Measurements from ENCODE around the gene SLC22A12.
A peak's percentile ranks its signal among the peaks of the same experiment; 100 is the strongest.

SLC22A12 gene

GRCh38 chr11:64619811-64620380, 28.9 kb downstream of the SLC22A12 start:
- WGBS (ENCODE audit: insufficient coverage): 60% methylated on average over 2 of the region's 5 CpGs
- no peak overlapping the region for H3K27ac ChIP-seq (ENCODE audit: insufficient read depth in 1 of 2, low read depth in 1 of 2, low read length in 2 of 2, poor library complexity in 1 of 2, severe bottlenecking in 2 of 2)
- peak overlapping the region in 1 of 7 experiments; percentile 6 for H3K4me3 ChIP-seq (ENCODE audit: control insufficient read depth in 1 of 7, extremely low read depth in 1 of 7, insufficient read depth in 4 of 7, low read depth in 2 of 7, low read length in 6 of 7)
- H3K27me3 ChIP-seq (replicated peaks in 2 of 5; ENCODE audit: control insufficient read depth in 4 of 5, insufficient read depth in 5 of 5, low read length in 4 of 5): no peaks in the 10 kb centered on the region
- no peaks in the 10 kb centered on the region for H3K9me3 ChIP-seq (ENCODE audit: control extremely low read depth in 1 of 5, control insufficient read depth in 4 of 5, insufficient read depth in 2 of 5, low read depth in 1 of 5, low read length in 4 of 5)
- ChIA-PET CTCF (interaction anchor here (1.3 kb wide), 1 partner anchor 32 kb away, joined by 3 read pairs; no protein-coding TSS in a partner anchor), POLR2A (interaction anchor here (0.6 kb wide), 1 partner anchor 90 kb away, joined by 3 read pairs; no protein-coding TSS in a partner anchor)
- H3K4me1 ChIP-seq (ENCODE audit: control extremely low read depth in 1 of 4, control insufficient read depth in 4 of 4, insufficient read depth in 4 of 4, low read length in 3 of 4): peaks cover 5 to 73% (median 51%) of the 10 kb centered on the region in 4 experiments
- DNase-seq: peak in 2 of 3 donors; percentile 12 to 45
- H3K36me3 ChIP-seq (ENCODE audit: control insufficient read depth in 4 of 4, insufficient read depth in 4 of 4, low read length in 3 of 4): no peaks in the 10 kb centered on the region

DNA sequence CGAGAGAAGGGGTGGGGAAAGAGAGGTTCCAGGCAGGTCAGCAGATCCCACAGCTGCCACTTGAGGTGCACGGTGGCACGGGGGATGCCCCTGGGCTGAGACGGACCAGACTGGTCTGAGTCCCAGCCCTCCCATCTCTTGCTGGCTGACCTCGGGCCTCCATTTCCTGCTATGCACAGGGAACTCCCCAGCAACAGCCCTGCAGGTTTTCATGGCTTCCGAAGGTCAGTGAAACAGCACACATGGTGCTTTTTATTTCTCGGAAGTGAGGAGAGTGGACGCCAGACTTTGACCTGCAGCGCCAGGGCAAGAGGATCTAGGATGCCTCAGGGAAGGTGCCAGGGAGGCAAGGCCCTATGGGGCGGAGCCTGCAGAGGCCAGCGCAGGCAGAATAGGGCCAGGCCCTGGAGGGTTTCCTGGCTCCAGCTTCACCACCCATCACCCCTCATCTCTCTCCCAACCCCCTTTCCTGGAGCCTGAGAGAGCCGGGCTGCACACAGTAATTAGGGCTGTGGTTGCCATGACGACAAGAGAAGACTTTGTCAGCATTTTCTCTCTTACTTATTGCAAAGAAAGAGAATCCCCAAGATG, 29.5 kb downstream of the SLC22A12 start:
- no peaks in the 10 kb centered on the region for H3K36me3 ChIP-seq (ENCODE audit: control insufficient read depth in 4 of 4, insufficient read depth in 4 of 4, low read length in 3 of 4)
- no peaks in the 10 kb centered on the region for H3K9me3 ChIP-seq (ENCODE audit: control extremely low read depth in 1 of 5, control insufficient read depth in 4 of 5, insufficient read depth in 2 of 5, low read depth in 1 of 5, low read length in 4 of 5)
- no peaks in the 10 kb centered on the region for H3K27me3 ChIP-seq (replicated peaks in 2 of 5; ENCODE audit: control insufficient read depth in 4 of 5, insufficient read depth in 5 of 5, low read length in 4 of 5)
- ChIA-PET CTCF (interaction anchor here (1.3 to 1.4 kb wide), 2 partner anchors 19 to 32 kb away, joined by 3 read pairs; no protein-coding TSS in a partner anchor), POLR2A (interaction anchor here (0.6 kb wide), 1 partner anchor 91 kb away, joined by 3 read pairs; no protein-coding TSS in a partner anchor)
- peak; percentile 20 to 60 (median 60) for DNase-seq
- no peak overlapping the region for H3K4me3 ChIP-seq (ENCODE audit: control insufficient read depth in 1 of 7, extremely low read depth in 1 of 7, insufficient read depth in 4 of 7, low read depth in 2 of 7, low read length in 6 of 7)
- H3K4me1 ChIP-seq (ENCODE audit: control extremely low read depth in 1 of 4, control insufficient read depth in 4 of 4, insufficient read depth in 4 of 4, low read length in 3 of 4): peaks cover 7 to 73% (median 54%) of the 10 kb centered on the region in 4 experiments
- WGBS (ENCODE audit: insufficient coverage): 84% methylated on average over 9 of the region's 13 CpGs
- no peak overlapping the region for H3K27ac ChIP-seq (ENCODE audit: insufficient read depth in 1 of 2, low read depth in 1 of 2, low read length in 2 of 2, poor library complexity in 1 of 2, severe bottlenecking in 2 of 2)

DNA sequence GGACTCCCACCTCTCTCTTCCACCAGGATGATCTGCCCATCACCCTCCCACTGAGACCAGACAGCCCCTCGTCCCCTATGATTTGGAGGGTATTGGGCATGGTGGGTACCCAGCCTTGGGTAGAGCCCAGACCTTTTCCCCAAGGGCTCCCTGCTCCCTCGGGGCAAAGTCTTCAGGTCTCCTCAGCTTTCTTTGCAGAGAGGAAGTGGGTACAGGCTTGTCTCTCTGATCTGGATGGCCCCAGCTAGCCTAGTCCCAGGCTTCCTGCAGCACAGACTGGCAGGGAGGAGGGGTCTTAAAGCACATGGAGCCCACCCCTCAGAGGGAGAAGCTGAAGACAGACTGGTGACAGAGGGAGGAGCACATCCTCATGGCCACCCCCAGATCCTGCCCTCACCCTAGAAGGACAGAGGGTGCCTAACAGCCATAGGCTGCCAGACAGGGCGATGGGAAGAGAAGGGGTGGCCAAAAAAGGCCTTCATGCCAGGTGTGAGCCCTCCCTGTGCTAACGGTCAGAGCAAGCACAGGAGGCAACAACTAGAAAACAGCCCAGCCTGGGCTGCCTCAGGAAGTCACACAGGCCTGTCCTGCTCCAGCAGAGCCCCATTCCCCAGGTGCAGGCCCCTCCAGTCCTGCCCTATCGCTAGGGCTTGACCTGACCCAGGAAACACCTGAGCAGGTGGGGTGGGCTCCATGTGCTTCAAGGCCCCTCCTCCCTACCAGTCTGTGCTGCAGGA, 30.4 kb downstream of the SLC22A12 start:
- Histone ChIP-seq H3K9me3 (ENCODE audit: control extremely low read depth in 1 of 5, control insufficient read depth in 4 of 5, insufficient read depth in 2 of 5, low read depth in 1 of 5, low read length in 4 of 5) (no peaks in the 10 kb centered on the region), H3K36me3 (ENCODE audit: control insufficient read depth in 4 of 4, insufficient read depth in 4 of 4, low read length in 3 of 4) (no peaks in the 10 kb centered on the region), H3K4me1 (ENCODE audit: control extremely low read depth in 1 of 4, control insufficient read depth in 4 of 4, insufficient read depth in 4 of 4, low read length in 3 of 4) (peaks cover 9 to 82% (median 61%) of the 10 kb centered on the region in 4 experiments), H3K4me3 (ENCODE audit: control insufficient read depth in 1 of 7, extremely low read depth in 1 of 7, insufficient read depth in 4 of 7, low read depth in 2 of 7, low read length in 6 of 7) (peak overlapping the region in 2 of 7 experiments; percentile 5 to 33), H3K27me3 (replicated peaks in 2 of 5; ENCODE audit: control insufficient read depth in 4 of 5, insufficient read depth in 5 of 5, low read length in 4 of 5) (no peaks in the 10 kb centered on the region), H3K27ac (ENCODE audit: insufficient read depth in 1 of 2, low read depth in 1 of 2, low read length in 2 of 2, poor library complexity in 1 of 2, severe bottlenecking in 2 of 2) (no peak overlapping the region)
- DNase-seq: peak in 1 of 3 donors; percentile 21
- WGBS (ENCODE audit: insufficient coverage): 44% methylated on average over 4 of the region's 5 CpGs
- ChIA-PET POLR2A (no interaction called here), CTCF (interaction anchor here (1.4 kb wide), 1 partner anchor 18 kb away, joined by 3 read pairs; no protein-coding TSS in a partner anchor)

GRCh38 chr11:64622681-64623080, 31.7 kb downstream of the SLC22A12 start:
- ChIA-PET POLR2A (no interaction called here), CTCF (interaction anchor here (1.1 to 1.3 kb wide), 2 partner anchors 27 to 133 kb away, joined by 3 read pairs; no protein-coding TSS in a partner anchor)
- Histone ChIP-seq H3K27me3 (replicated peaks in 2 of 5; ENCODE audit: control insufficient read depth in 4 of 5, insufficient read depth in 5 of 5, low read length in 4 of 5) (no peaks in the 10 kb centered on the region), H3K4me1 (ENCODE audit: control extremely low read depth in 1 of 4, control insufficient read depth in 4 of 4, insufficient read depth in 4 of 4, low read length in 3 of 4) (peaks cover 9 to 89% (median 63%) of the 10 kb centered on the region in 4 experiments), H3K27ac (ENCODE audit: insufficient read depth in 1 of 2, low read depth in 1 of 2, low read length in 2 of 2, poor library complexity in 1 of 2, severe bottlenecking in 2 of 2) (no peak overlapping the region), H3K4me3 (ENCODE audit: control insufficient read depth in 1 of 7, extremely low read depth in 1 of 7, insufficient read depth in 4 of 7, low read depth in 2 of 7, low read length in 6 of 7) (no peak overlapping the region), H3K36me3 (ENCODE audit: control insufficient read depth in 4 of 4, insufficient read depth in 4 of 4, low read length in 3 of 4) (no peaks in the 10 kb centered on the region), H3K9me3 (ENCODE audit: control extremely low read depth in 1 of 5, control insufficient read depth in 4 of 5, insufficient read depth in 2 of 5, low read depth in 1 of 5, low read length in 4 of 5) (no peaks in the 10 kb centered on the region)
- no peak for DNase-seq
- WGBS (ENCODE audit: insufficient coverage): 97% methylated on average over 19 of the region's 19 CpGs

DNA sequence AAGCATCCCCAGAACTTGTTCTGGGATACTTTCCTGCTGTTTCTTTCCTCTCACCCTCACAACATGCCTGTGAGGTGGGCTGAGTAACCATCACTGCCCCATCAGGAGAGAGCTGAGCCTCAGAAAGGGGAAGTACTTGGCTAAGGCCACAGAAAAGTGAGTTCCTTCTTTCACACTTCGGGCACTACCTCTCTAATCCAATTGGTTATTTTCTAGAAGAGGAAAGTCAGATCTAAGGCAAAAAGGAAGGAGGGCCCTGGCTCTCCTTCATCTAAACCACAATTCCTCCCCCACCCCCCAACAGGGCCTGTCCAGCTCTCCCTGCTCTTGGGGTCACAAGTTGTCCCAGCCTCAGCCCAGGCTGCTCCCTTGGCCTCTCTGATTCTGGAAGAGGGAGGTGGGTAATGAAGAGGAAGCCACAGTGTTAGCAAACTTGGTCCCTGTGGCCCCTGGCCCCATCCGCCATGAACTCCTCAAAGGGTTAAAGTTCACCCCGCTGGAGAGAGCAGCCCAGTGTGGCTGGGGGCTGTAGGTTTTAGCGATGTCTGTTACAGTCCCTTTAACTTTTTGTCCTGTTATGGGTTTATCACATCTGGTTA, 34.0 kb downstream of the SLC22A12 start:
- Histone ChIP-seq H3K36me3 (ENCODE audit: control insufficient read depth in 4 of 4, insufficient read depth in 4 of 4, low read length in 3 of 4) (no peaks in the 10 kb centered on the region), H3K27me3 (replicated peaks in 2 of 5; ENCODE audit: control insufficient read depth in 4 of 5, insufficient read depth in 5 of 5, low read length in 4 of 5) (no peaks in the 10 kb centered on the region), H3K4me3 (ENCODE audit: control insufficient read depth in 1 of 7, extremely low read depth in 1 of 7, insufficient read depth in 4 of 7, low read depth in 2 of 7, low read length in 6 of 7) (peak overlapping the region in 1 of 7 experiments; percentile 21), H3K27ac (ENCODE audit: insufficient read depth in 1 of 2, low read depth in 1 of 2, low read length in 2 of 2, poor library complexity in 1 of 2, severe bottlenecking in 2 of 2) (no peak overlapping the region), H3K9me3 (ENCODE audit: control extremely low read depth in 1 of 5, control insufficient read depth in 4 of 5, insufficient read depth in 2 of 5, low read depth in 1 of 5, low read length in 4 of 5) (no peaks in the 10 kb centered on the region), H3K4me1 (ENCODE audit: control extremely low read depth in 1 of 4, control insufficient read depth in 4 of 4, insufficient read depth in 4 of 4, low read length in 3 of 4) (peaks cover 9 to 75% (median 59%) of the 10 kb centered on the region in 4 experiments)
- DNase-seq: peak; percentile 63 to 88 (median 88)
- CTCF ChIA-PET: interaction anchor here (0.9 to 2.2 kb wide), 6 partner anchors 10 to 175 kb away, joined by 3 to 5 read pairs (median 4); no protein-coding TSS in a partner anchor
- no CpG with 5 or more reads among the region's 4 CpGs for WGBS (ENCODE audit: insufficient coverage)
- POLR2A ChIA-PET: interaction anchor here (1.0 to 1.2 kb wide), 2 partner anchors 11 to 26 kb away, joined by 3 to 6 read pairs; no protein-coding TSS in a partner anchor

DNA sequence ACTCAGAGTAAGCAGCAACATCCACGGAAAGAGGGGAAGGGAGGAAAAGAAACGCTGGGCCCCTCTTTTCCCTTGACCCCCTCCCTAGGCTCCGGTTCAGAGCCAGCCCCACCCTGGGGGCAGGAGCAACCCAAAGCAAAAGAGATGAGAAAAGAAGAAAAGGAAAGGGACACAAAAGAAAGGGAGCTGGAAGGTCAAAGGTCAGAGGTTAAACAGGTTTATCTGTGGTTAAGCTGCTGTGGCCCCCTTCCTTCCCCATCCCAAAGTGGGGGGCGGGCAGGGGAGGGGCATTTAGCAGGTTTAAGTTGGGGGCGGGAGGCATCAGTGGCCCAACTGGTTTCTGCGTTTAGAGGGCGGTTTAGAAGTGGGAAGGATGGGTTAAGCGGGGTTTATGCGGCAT, 35.6 kb downstream of the SLC22A12 start:
- Histone ChIP-seq H3K36me3 (ENCODE audit: control insufficient read depth in 4 of 4, insufficient read depth in 4 of 4, low read length in 3 of 4) (no peaks in the 10 kb centered on the region), H3K27ac (ENCODE audit: insufficient read depth in 1 of 2, low read depth in 1 of 2, low read length in 2 of 2, poor library complexity in 1 of 2, severe bottlenecking in 2 of 2) (no peak overlapping the region), H3K9me3 (ENCODE audit: control extremely low read depth in 1 of 5, control insufficient read depth in 4 of 5, insufficient read depth in 2 of 5, low read depth in 1 of 5, low read length in 4 of 5) (no peaks in the 10 kb centered on the region), H3K4me1 (ENCODE audit: control extremely low read depth in 1 of 4, control insufficient read depth in 4 of 4, insufficient read depth in 4 of 4, low read length in 3 of 4) (peaks cover 9 to 58% (median 42%) of the 10 kb centered on the region in 4 experiments), H3K27me3 (replicated peaks in 2 of 5; ENCODE audit: control insufficient read depth in 4 of 5, insufficient read depth in 5 of 5, low read length in 4 of 5) (no peaks in the 10 kb centered on the region), H3K4me3 (ENCODE audit: control insufficient read depth in 1 of 7, extremely low read depth in 1 of 7, insufficient read depth in 4 of 7, low read depth in 2 of 7, low read length in 6 of 7) (no peak overlapping the region)
- CTCF ChIA-PET: interaction anchor here (0.8 to 1.6 kb wide), 3 partner anchors 10 to 139 kb away, joined by 3 to 4 read pairs (median 3); no protein-coding TSS in a partner anchor
- no peak for DNase-seq
- POLR2A ChIA-PET: no interaction called here
- WGBS (ENCODE audit: insufficient coverage): 96% methylated on average over 4 of the region's 9 CpGs

Data from common myeloid progenitor, CD34-positive (primary cell).